VCaP (cell line): ENCODE results near the gene HIC1.

Experiments
- H3K27ac ChIP-seq: fragments of 450-650 bp; 2 replicates; pipeline ENCODE4 v1.5.1; 2017
- CTCF ChIP-seq: fragments of 450-650 bp; conservative IDR thresholded peaks from 2 replicates; pipeline ENCODE4 v1.5.1; 2017; ENCODE audit warnings: mild to moderate bottlenecking, moderate library complexity

HIC1 gene

GRCh38 chr17:2071455-2072281 is 16.8 kb downstream of the HIC1 start:
- no peak overlapping the region for H3K27ac ChIP-seq
- no peak for TF ChIP-seq CTCF

- H3K27ac ChIP-seq, result no peak overlapping the region
Measured at GRCh38 chr17:2074919-2075318, 20.0 kb downstream of the HIC1 start.

GRCh38 chr17:2075336-2076086 is 20.6 kb downstream of the HIC1 start:
- H3K27ac ChIP-seq, result no peak overlapping the region
- TF ChIP-seq CTCF, result no peak

More at GRCh38 chr17:2074919-2075318, 20.0 kb downstream of the HIC1 start:
- no peak for TF ChIP-seq CTCF

- TF ChIP-seq CTCF, result no peak
- no peak overlapping the region for H3K27ac ChIP-seq
Measured at GRCh38 chr17:2076087-2076984, 21.4 kb downstream of the HIC1 start.

- TF ChIP-seq CTCF, result no peak
- H3K27ac ChIP-seq, result no peak overlapping the region
Measured at GRCh38 chr17:2077040-2077439, 22.1 kb downstream of the HIC1 start.

- TF ChIP-seq CTCF, result no peak
- H3K27ac ChIP-seq, result no peak overlapping the region
Measured at GRCh38 chr17:2081564-2081963, 26.7 kb downstream of the HIC1 start.
